Limb (tissue), 2 donors: Measurements from ENCODE around the gene CRYBB2.
"Not testable (repeated sequence)": the region's sequence is repeated elsewhere in the genome, so short reads cannot be mapped to it uniquely, and the experiment has no call there.

ENCODE experiments used
- DNase-seq, 2 donors: peaks; one replicate each; pipeline ENCODE4 v3.0.0-alpha.2; 2016; ENCODE audit errors: extremely low spot score in 2 of 2

CRYBB2 gene

DNA sequence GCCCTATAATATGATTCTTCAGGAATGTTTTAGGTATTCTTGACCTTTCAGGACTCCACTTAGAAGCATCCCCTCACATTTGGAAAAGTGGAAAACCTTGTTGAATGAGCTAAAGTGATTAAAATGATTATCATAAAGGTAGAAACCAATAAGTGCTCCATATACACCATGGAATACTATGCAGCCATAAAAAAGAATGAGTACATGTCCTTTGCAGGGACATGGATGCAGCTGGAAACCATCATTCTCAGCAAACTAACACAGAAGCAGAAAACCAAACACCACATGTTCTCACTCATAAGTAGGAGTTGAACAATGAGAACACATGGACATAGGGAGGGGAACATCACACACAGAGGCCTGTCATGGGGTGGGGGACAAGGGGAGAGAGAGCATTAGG lies 14.3 kb downstream of the CRYBB2 start:
- DNase-seq = not testable (repeated sequence)

DNA sequence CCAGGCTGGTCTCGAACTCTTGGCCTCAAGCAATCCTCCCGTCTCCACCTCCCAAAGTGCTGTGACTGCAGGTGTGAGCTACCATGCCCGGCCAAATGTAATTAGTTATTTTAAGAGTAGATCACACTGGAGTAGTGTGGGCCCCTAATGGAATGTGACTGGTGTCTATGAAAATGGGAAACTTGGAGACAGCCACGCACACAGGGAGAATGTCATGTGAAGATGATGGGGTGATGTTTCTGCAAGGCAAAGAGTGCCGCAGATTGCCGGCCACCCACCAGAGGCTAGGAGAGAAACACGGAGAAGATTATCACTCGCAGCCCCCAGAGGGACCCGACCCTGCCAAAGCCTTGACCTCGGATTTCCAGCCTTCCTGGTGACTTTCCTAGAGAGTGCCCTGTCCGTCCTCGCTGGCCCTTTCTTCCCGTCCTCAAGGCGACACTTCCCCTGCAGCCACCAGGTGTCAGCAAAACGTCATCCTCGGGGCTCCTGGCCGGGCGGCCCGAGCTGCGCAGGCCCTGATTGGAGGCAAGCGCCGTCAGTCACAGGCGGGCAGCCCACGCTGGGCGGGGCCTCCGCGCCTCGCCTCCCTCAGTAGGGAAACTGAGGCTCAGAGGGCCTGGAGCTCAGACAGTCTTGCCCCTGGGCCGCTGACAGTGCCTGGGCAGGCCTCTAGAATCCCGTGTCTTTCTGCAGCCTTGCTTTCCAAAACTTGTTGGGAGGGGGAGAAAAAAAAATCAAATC lies 16.3 kb downstream of the CRYBB2 start:
- peak; percentile 71 to 88 for DNase-seq

DNA sequence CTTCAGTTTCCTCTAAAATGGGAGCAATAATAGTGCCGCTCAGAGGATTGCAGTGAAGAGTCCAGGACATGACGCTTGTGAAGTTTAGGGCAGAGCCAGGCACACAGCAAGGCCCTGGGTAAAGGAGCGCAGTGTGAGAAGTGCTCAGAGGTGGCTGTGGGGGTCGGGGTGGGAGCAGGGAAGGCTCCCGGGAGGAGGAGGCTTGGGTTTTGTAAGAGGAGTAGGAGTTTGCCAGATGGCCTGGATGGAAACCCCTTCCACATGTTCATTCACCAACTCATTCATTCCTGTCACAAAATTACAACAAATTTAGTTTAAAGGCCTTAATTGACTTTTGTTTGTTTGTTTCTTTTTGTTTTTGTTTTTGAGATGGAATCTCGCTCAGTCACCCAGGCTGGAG lies 17.0 kb downstream of the CRYBB2 start:
- no peak for DNase-seq

DNA sequence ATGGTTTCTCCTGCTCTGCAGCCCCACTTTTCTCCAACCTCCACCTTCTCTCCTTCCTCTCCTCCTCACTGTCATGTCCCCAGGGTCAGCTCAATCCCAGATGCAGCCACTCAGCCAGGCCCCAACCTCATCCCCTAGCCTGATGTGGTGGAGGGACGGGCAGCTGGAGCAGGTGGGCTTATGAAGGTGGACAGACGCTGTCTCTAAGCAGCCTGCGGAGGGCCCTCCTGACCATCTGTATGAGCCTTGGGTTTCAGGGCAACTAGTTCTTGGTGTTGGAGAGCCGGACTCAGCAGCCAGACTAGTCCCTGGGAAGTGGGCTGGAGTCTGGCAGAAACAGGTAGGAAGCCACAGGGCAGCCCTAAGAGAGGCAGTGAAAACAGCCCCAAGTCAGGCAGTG lies 18.1 kb downstream of the CRYBB2 start:
- no peak for DNase-seq

DNA sequence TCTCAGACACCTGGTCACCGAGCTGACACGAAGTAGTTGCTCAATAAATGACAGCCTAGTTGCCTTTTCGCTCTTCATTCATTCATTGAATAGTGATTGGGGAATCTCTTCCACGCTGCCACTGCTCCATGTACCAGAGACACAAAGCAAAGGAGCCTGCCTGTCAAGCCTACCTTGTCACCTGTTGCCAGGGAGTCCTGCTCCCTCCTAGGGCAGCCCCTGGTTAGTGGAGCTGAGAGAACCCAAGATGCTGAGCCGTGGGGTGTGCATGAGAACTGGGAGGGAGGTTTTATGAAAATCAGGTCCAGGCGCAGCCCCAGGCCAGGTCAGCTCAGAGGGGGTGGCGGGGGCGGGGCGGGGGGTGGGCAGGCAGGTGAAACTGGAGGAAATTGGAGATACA lies 18.6 kb downstream of the CRYBB2 start:
- DNase-seq = not testable (repeated sequence)

DNA sequence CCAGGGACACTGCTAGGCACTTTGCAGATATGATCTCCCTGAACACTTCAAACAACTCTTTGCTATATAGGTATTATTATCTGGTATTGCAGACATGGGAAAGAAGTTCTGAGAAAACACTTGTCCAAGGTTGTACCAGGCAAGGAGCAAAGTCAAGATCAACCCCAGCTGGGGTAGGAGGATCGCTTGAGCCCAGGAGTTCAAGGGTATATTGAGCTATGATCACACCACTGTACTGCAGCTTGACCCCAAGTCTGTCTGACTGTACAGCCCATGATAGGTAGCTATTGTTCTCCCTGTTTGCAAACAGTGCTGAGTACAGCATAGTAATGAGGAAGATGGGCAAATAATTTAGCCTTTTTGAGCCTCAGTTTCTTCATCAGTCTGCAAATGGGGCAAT lies 35.7 kb downstream of the CRYBB2 start:
- not testable (repeated sequence) for DNase-seq

DNA sequence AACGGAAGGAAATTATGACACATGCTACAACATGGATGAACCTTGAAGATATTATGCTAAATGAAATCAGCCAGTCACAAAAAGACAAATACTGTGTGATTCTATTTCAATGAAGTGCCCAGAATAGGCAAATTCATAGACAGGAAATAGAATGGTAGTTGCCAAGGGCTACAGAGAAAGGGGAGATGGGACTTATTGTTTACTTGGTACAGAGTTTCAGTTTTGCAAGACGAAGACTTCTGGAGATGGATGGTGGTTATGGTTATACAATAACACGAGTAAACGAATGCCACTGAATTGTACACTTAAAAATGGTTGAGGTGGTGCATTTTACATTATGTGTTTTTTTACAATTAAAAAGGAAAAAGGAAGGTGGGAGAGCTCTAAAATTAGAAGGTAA lies 48.1 kb downstream of the CRYBB2 start:
- not testable (repeated sequence) for DNase-seq

DNA sequence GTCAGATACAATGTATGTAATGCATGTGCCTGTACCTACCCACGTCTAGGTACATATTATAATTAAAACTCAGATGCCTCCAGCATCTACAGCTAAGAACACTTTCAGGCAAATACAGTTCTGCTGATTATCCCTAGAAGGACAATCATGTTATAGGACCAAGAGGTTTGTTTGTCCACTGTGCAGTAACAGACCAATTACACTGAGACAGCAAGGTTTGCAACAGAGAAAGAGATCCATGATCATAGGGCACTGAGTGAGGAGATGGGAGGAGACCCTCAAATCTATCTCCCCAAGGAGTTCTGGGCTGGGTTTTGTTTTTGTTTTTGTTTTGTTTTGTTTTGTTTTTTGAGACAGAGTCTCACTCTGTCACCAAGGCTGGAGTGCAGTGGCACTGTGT lies 49.5 kb downstream of the CRYBB2 start:
- not testable (repeated sequence) for DNase-seq

DNA sequence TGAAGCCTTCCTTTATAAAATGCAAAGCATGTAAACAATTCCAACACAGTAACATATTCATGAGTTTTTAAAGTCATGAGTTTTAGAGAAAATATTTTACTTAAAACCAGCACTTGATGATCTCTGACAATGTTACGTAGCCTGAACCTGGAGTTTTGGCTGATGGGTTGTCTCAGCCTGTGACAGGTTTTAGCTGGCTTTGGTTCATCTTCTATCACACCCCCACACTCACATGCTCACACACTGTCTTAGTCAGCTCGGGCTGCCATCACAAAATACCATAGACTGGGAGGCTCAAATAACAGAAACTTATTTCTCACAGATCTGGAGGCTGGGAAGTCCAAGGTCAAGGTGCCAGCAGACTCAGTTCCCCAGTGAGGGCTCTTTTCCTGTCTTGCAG lies 50.6 kb downstream of the CRYBB2 start:
- not testable (repeated sequence) for DNase-seq

DNA sequence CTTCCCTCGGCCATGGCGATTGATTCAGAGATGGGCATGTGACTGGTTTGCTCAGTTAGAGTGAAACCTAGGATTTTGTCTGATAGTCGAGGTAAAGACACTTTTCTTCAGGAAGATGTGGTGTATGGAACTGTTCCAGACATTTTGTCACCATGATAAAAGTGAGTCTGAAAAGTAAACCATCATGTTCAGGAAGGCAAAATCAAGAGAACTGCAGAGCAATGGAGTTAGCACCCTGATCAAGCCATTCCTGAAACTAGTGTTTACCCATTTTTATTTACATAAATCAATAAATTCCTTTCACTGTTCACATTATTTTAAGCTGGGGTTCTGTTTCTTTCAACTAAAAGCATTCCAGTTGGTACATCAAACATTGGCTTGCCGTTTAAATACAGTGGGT lies 53.8 kb downstream of the CRYBB2 start:
- not testable (repeated sequence) for DNase-seq

DNA sequence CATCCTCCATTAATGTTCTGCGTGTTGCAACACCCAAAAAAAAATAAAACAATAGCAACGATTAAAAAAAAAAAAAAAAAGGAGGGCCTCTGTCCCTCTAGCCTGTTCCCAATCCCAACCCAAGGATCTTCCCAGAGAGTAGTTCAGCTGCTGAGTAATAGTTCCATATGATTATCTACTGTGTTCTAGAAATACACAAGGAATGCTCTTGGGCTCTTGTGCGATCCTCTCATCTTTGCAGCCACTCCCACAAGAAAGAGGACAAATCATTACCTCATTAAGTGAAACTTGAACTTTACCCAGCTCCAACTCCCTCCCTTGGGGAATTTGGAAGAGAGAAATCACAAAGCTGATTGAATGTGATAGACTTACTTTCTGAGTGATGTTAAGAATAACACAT lies 54.5 kb downstream of the CRYBB2 start:
- DNase-seq = not testable (repeated sequence)

DNA sequence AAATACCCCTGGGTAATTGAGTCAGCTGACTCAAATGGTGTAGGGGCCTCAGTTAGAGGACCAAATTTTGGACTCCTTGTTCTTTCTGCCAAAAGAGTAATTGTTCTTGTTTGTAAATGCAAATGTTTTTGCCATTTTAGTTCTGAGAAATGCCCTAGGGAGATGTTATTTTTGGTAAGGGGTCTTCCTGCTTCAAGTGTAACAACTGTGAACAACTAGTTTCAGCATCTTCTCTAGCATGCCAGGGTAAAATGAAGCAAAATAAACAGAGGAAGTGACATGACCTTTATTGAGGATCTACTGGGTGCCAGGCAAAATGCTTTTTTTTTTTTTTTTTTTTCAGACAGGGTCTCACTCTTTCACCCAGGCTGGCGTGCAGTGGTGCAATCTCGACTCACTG lies 60.7 kb downstream of the CRYBB2 start:
- not testable (repeated sequence) for DNase-seq
